GM19467 (cell line): Measurements from ENCODE around the gene IL13.
"Not testable (repeated sequence)": the region's sequence is repeated elsewhere in the genome, so short reads cannot be mapped to it uniquely, and the experiment has no call there.

ENCODE experiments used
- ATAC-seq: cut with Tn5 transposase; IDR thresholded peaks from one replicate; pipeline ENCODE4 v1.9.1; 2021; ENCODE audit warnings: mild to moderate bottlenecking, moderate library complexity; ENCODE audit not compliant: unreplicated experiment

IL13 gene

GRCh38 chr5:132657676-132658380, at the start of gene IL13:
Gene IL13 (plus strand): TSS chr5:132658173. CDS start chr5:132658187, 14 bp downstream.
- no peak for ATAC-seq

DNA sequence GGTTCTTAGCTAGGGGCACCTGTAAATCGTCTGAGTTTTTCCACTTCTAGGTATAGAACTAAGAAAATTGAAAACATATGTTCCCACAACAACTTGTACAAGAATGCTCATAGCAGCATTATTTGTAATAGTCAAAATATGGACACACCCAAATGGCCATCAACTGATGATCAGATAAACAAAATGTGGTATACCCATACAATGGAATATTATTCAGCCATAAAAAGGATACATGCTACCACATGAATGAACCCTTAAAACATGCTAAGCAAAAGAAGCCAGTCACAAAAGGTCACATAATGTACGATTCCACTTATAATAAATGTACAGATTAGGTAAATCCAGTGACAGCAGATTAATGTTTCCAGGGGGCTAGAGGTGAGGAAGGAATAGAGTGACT, 46.0 kb upstream of the IL13 start:
- no peak for ATAC-seq

GRCh38 chr5:132612846-132613245, 45.1 kb upstream of the IL13 start:
- no peak for ATAC-seq

DNA sequence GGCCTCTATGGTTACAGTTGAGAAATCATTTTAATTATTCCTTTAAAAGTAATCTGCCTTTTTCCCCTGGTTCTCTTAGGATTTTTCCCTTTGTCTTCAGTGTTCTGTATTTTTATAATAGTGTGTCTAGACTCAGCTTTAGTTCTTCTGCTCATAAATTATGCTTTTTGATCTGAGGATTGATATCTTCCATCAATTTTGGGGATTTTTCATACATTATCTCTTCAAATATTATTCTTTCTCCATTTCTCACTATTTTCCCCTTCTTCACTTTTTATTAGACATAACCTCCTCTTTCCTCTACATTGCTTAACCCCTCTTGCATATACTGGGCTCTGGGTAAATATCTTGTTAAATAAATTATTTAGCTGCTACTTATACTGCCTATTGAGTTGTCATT, 36.3 kb upstream of the IL13 start:
- no peak for ATAC-seq

GRCh38 chr5:132622608-132623007, 35.4 kb upstream of the IL13 start:
- no peak for ATAC-seq

DNA sequence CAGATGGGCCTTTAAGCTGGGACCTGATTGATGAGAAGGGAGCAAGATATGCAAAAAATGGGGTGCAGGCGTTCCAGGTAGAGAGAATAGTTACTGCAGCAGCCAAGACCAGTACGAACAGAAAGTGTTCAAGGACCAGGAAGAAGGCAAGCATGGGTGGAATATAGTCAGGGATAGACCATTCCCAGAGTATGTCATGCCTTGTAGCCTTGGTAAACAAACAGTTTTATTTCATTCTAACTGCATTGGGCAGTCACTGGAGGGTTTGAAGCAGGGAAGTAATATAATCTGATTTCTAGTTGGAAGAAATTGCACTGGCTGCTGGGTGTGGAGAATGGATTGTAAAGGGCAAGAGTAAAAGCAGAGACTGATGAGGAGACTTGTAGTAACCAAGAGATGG, 30.5 kb upstream of the IL13 start:
- ATAC-seq = no peak

- no peak for ATAC-seq
Measured at GRCh38 chr5:132628814-132629213, 29.2 kb upstream of the IL13 start.

DNA sequence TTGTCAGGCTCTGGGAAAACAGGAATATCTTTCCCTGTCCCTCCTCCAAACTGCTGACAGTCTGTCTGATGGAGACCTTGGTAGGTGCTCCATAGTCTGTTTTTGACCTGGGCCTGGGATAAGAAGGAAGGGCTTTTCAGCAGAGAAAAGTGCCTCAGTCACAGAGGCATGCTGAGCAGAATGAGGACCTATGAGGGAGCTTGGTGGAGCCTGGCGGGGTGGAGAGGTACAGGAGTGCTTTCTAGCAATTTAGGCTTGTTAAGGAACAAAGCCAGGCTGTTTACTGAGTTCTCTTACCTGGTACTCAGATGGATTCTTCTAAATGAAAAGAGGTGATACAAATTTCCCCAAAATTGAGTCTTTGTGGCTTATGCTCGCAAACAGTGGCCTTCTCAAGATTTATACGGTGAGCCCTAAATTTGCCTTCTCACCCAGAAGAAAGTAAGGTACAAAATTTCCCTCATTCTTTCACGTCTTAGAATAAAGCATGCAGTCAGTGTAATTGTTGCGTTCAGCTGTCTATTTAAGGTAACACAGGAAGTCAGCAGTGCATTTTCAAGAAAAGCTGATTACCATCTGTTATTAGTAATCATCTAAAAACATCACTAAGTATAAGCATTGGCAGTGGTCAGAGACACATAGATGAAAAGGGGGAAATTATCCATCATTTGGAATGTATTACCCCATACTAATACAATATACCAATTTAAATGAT, 28.6 kb upstream of the IL13 start:
- ATAC-seq = no peak

DNA sequence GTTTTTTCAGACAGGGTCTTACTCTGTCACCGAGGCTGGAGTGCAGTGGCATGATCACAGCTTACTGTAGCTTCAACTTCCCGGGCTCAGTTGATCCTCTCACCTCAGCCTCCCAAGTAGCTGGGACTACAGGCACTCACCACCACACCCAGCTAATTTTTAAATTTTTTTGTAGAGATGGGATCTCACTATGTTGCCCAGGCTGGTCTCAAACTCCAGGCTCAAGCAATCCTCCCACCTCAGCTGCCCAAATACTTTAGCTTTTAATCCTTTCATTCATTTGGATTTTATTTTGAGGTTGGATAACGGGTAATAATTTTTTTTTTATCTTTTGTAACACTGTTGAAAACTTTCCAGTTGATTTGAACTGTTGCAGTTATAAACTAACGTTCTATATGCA, 24.4 kb upstream of the IL13 start:
- ATAC-seq = not testable (repeated sequence)

DNA sequence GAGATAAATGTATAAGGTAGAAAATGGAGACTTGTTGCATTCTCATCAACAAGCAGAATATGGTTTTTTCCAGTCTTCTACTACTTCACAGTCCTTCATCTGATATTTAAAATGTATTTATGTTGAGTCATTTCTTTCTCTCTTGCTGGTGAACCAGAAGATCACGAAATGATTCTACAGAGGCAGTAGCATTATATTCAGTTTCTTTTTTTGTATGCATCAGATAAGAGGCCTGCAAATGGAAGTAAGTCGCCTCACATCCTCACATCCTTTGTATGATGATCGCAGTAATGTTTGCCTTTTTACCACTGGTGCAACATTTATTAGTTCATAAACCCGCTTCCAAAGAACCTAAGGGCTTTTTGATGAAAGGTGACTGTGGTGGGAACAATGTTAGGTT, 22.1 kb upstream of the IL13 start:
- ATAC-seq = no peak

DNA sequence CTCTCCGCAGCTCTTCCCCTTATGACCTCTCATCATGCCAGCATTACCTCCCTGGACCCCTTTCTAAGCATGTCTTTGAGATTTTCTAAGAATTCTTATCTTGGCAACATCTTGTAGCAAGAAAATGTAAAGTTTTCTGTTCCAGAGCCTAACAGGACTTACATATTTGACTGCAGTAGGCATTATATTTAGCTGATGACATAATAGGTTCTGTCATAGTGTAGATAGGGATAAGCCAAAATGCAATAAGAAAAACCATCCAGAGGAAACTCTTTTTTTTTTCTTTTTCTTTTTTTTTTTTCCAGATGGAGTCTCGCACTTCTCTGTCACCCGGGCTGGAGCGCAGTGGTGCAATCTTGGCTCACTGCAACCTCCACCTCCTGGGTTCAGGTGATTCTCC, 20.7 kb upstream of the IL13 start:
- no peak for ATAC-seq

- peak; percentile 66 for ATAC-seq
Measured at GRCh38 chr5:132639706-132640130, 18.3 kb upstream of the IL13 start.

DNA sequence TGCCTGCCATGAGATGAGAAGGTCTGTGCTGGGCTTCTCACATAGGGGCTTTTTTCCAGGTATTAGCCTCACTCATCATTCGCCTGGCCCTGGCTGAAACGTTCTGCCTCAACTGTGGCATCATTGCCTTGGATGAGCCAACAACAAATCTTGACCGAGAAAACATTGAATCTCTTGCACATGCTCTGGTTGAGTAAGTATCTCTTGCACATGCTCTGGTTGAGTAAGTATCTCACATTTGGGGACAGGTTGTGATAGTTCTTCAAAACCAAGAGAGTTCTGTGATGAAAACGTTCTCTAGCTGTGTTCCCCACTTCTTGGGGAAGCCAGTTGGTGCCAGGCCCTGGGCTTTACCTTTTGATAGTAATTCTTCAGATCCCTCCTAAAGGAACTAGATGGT, 17.4 kb upstream of the IL13 start:
- no peak for ATAC-seq

GRCh38 chr5:132641241-132641723, 16.7 kb upstream of the IL13 start:
- ATAC-seq = no peak

GRCh38 chr5:132641841-132642240, 16.1 kb upstream of the IL13 start:
- ATAC-seq = no peak

DNA sequence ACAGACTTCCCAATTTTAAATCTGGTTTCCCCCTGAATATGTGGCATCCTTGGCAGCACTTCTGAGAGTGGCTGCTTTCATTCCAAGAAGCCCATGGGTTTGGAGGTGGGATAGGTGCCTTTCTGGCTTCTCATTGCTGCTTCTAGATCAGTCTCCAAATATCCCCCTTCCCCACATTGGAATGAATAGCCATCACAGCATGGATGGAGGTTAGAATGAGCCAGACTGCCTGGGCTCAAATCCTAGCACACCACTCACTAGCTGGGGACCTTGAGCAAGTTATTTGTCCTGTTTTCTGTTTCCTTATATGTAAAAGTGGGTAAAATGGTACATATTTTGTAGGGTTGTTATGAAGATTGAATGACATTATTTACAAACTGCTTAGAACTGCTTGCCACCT, 13.8 kb upstream of the IL13 start:
- no peak for ATAC-seq

- ATAC-seq = no peak
Measured at GRCh38 chr5:132646583-132647266, 11.2 kb upstream of the IL13 start.

GRCh38 chr5:132647473-132647872, 10.5 kb upstream of the IL13 start:
- no peak for ATAC-seq

DNA sequence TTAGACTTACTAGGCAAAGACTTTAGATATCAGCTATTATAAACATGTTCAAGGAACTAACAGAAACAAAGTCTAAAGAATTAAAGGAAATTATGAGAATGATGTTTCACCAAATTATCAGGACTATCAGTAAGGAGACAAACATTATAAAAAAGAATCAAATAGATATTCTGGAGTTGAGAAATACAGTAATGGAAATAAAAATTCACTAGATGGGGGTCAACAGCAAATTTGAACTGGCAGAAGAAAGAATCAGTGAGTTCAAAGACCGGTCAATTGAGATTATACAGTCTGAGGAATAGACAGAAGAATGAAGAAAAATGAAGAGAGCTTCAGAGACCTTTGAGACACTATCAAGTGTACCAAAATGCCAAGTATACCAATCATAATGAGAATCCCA, 9.6 kb upstream of the IL13 start:
- ATAC-seq = no peak

- ATAC-seq = no peak
Measured at GRCh38 chr5:132651838-132652469, 6.0 kb upstream of the IL13 start.

- ATAC-seq = no peak
Measured at GRCh38 chr5:132653716-132654115, 4.3 kb upstream of the IL13 start.
